WTC11 (cell line): ENCODE data around the gene CMTM7. TPM values are rescaled to one million over a fixed set of nuclear protein-coding genes. Genes with fewer than 3 reads are reported as not detected.

Source experiments
- ATAC-seq: fragments of 200-7000 bp; cut with Tn5 transposase; 2 replicates; pipeline ENCODE4 v1.10.0; 2021; ENCODE audit warnings: mild to moderate bottlenecking, moderate library complexity
- CTCF ChIA-PET: fragments of 300-600 bp; sonication (Branson Sonifier 250); formaldehyde crosslinking; loops from one replicate; lab custom pipeline; 2021; ENCODE audit warnings: antibody characterized with exemption; lab: Charles Lee
- POLR2A ChIA-PET: fragments of 350-600 bp; sonication (Branson Sonifier 250); formaldehyde crosslinking; loops from one replicate; lab custom pipeline; 2021; ENCODE audit warnings: antibody characterized with exemption; lab: Charles Lee
- DNase-seq: peaks from one replicate; pipeline ENCODE4 v3.0.0; 2021; ENCODE audit warnings: low spot score
- H3K27ac Mint-ChIP-seq: 2 replicates; pipeline ENCODE4 v1.8.0; 2021; ENCODE audit warnings: mixed read lengths
- H3K27me3 Mint-ChIP-seq: 2 replicates; pipeline ENCODE4 v1.8.0; 2021; ENCODE audit warnings: low read depth, mild to moderate bottlenecking, moderate library complexity, mixed read lengths
- H3K36me3 Mint-ChIP-seq: 2 replicates; pipeline ENCODE4 v1.8.0; 2021; ENCODE audit warnings: mixed read lengths
- H3K4me1 Mint-ChIP-seq: 2 replicates; pipeline ENCODE4 v1.8.0; 2022; ENCODE audit warnings: mixed read lengths
- H3K4me3 Mint-ChIP-seq: 2 replicates; pipeline ENCODE4 v1.8.0; 2021; ENCODE audit warnings: mild to moderate bottlenecking, moderate library complexity, mixed read lengths
- H3K9me3 Mint-ChIP-seq: 2 replicates; pipeline ENCODE4 v1.8.0; 2021; ENCODE audit warnings: mixed read lengths
- FOXK1 ChIP-seq: sonication (generic); formaldehyde crosslinking; IDR thresholded peaks from 2 replicates; pipeline ENCODE4 v1.8.0; 2022; ENCODE audit warnings: mild to moderate bottlenecking, moderate library complexity, missing genetic modification reagents
- GABPB1 ChIP-seq: sonication (generic); formaldehyde crosslinking; IDR thresholded peaks from 2 replicates; pipeline ENCODE4 v1.8.1; 2023; ENCODE audit warnings: mild to moderate bottlenecking, missing genetic modification reagents
- KAT7 ChIP-seq: sonication (generic); formaldehyde crosslinking; IDR thresholded peaks from 2 replicates; pipeline ENCODE4 v1.8.1; 2023; ENCODE audit warnings: missing genetic modification reagents, mild to moderate bottlenecking, borderline replicate concordance
- MAX ChIP-seq: sonication (generic); formaldehyde crosslinking; IDR thresholded peaks from 2 replicates; pipeline ENCODE4 v1.8.0; 2022; ENCODE audit warnings: mild to moderate bottlenecking, missing genetic modification reagents
- MXD4 ChIP-seq: fragments of 250-450 bp; sonication (Bioruptor Pico); IDR thresholded peaks from 2 replicates; pipeline ENCODE4 v1.8.0; 2021; ENCODE audit warnings: mild to moderate bottlenecking, moderate library complexity, borderline replicate concordance
- MYBL2 ChIP-seq: sonication (generic); formaldehyde crosslinking; IDR thresholded peaks from 2 replicates; pipeline ENCODE4 v1.8.1; 2023; ENCODE audit warnings: mild to moderate bottlenecking, moderate library complexity, missing genetic modification reagents
- RORB ChIP-seq: fragments of 250-450 bp; sonication (Bioruptor Pico); IDR thresholded peaks from 2 replicates; pipeline ENCODE4 v1.9.0; 2021; ENCODE audit warnings: mild to moderate bottlenecking
- ZBTB43 ChIP-seq: sonication (generic); formaldehyde crosslinking; IDR thresholded peaks from 2 replicates; pipeline ENCODE4 v1.8.1; 2023; ENCODE audit warnings: mild to moderate bottlenecking, missing genetic modification reagents
- ZNF281 ChIP-seq: sonication (generic); formaldehyde crosslinking; IDR thresholded peaks from 2 replicates; pipeline ENCODE4 v1.8.0; 2023; ENCODE audit warnings: mild to moderate bottlenecking, missing genetic modification reagents
- ZNF423 ChIP-seq: fragments of 250-450 bp; sonication (Bioruptor Pico); IDR thresholded peaks from 2 replicates; pipeline ENCODE4 v2.1.2; 2022; ENCODE audit warnings: mild to moderate bottlenecking, moderate library complexity
- total RNA-seq: library from RNA; stranded (reverse); gene quantifications from 3 replicates; pipeline ENCODE4 v1.2.3, GENCODE V29; 2021
- TF ChIP-seq, protein P1 (sequence below): fragments of 250-450 bp; sonication (Bioruptor Pico); IDR thresholded peaks from 2 replicates; pipeline ENCODE4 v1.9.0; 2021; ENCODE audit warnings: mild to moderate bottlenecking
- TF ChIP-seq, protein P2 (sequence below): sonication (generic); formaldehyde crosslinking; IDR thresholded peaks from 2 replicates; pipeline ENCODE4 v1.8.1; 2022; ENCODE audit warnings: missing genetic modification reagents, borderline replicate concordance
- TF ChIP-seq, protein P3 (sequence below): fragments of 250-450 bp; sonication (Bioruptor Pico); IDR thresholded peaks from 2 replicates; pipeline ENCODE4 v1.9.0; 2021; ENCODE audit warnings: mild to moderate bottlenecking

The CMTM7 gene
- total RNA-seq, 1 experiment from 2014 or later, result 23.4 TPM

- TF ChIP-seq FOXK1 (CRISPR knock-in tag) (no peak), KAT7 (CRISPR knock-in tag) (no peak), MYBL2 (CRISPR knock-in tag) (no peak), MAX (no peak), ZBTB43 (CRISPR knock-in tag) (no peak), MXD4 (CRISPR knock-in tag) (no peak), RORB (CRISPR knock-in tag) (no peak), GABPB1 (CRISPR knock-in tag) (no peak), ZNF423 (CRISPR knock-in tag) (no peak), ZNF281 (CRISPR knock-in tag) (no peak)
- TF ChIP-seq, protein P1, sequence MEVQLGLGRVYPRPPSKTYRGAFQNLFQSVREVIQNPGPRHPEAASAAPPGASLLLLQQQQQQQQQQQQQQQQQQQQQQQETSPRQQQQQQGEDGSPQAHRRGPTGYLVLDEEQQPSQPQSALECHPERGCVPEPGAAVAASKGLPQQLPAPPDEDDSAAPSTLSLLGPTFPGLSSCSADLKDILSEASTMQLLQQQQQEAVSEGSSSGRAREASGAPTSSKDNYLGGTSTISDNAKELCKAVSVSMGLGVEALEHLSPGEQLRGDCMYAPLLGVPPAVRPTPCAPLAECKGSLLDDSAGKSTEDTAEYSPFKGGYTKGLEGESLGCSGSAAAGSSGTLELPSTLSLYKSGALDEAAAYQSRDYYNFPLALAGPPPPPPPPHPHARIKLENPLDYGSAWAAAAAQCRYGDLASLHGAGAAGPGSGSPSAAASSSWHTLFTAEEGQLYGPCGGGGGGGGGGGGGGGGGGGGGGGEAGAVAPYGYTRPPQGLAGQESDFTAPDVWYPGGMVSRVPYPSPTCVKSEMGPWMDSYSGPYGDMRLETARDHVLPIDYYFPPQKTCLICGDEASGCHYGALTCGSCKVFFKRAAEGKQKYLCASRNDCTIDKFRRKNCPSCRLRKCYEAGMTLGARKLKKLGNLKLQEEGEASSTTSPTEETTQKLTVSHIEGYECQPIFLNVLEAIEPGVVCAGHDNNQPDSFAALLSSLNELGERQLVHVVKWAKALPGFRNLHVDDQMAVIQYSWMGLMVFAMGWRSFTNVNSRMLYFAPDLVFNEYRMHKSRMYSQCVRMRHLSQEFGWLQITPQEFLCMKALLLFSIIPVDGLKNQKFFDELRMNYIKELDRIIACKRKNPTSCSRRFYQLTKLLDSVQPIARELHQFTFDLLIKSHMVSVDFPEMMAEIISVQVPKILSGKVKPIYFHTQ (CRISPR knock-in tag), result no peak
- TF ChIP-seq, protein P2, sequence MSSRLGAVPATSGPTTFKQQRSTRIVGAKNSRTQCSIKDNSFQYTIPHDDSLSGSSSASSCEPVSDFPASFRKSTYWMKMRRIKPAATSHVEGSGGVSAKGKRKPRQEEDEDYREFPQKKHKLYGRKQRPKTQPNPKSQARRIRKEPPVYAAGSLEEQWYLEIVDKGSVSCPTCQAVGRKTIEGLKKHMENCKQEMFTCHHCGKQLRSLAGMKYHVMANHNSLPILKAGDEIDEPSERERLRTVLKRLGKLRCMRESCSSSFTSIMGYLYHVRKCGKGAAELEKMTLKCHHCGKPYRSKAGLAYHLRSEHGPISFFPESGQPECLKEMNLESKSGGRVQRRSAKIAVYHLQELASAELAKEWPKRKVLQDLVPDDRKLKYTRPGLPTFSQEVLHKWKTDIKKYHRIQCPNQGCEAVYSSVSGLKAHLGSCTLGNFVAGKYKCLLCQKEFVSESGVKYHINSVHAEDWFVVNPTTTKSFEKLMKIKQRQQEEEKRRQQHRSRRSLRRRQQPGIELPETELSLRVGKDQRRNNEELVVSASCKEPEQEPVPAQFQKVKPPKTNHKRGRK (CRISPR knock-in tag), result no peak
- TF ChIP-seq, protein P3, sequence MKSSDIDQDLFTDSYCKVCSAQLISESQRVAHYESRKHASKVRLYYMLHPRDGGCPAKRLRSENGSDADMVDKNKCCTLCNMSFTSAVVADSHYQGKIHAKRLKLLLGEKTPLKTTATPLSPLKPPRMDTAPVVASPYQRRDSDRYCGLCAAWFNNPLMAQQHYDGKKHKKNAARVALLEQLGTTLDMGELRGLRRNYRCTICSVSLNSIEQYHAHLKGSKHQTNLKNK (CRISPR knock-in tag), result no peak
- TF ChIP-seq, all 79 proteins: peak for 0
- DNase-seq (no peak), ATAC-seq (no peak)
- H3K27me3 Mint-ChIP-seq, result no peaks in the 10 kb centered on the region
- POLR2A ChIA-PET, result no interaction called here
- H3K36me3 Mint-ChIP-seq, result peaks cover 11% of the 10 kb centered on the region
- no peak overlapping the region for H3K4me3 Mint-ChIP-seq
- peaks cover 56% of the 10 kb centered on the region for H3K4me1 Mint-ChIP-seq
- H3K9me3 Mint-ChIP-seq, result peaks cover 7% of the 10 kb centered on the region; the same call in 1 of the 2 replicates
- CTCF ChIA-PET, result interaction anchor here (0.6 to 1.5 kb wide), 3 partner anchors 62 to 606 kb away, joined by 3 to 12 read pairs (median 3); no protein-coding TSS in a partner anchor
- peak overlapping the region; percentile 54; the same call in 1 of the 2 replicates for H3K27ac Mint-ChIP-seq
Measured at GRCh38 chr3:32405711-32406323, 14.2 kb downstream of the CMTM7 start.
